IPS-18c (cell line): ENCODE measurements around the gene LRIT2.

Experiments
- H3K4me3 ChIP-seq: 2 replicates; pipeline ENCODE4 v1.7.0; 2013; ENCODE audit warnings: low read depth, mild to moderate bottlenecking, low read length, moderate library complexity; ENCODE audit not compliant: insufficient read depth
- H3K9me3 ChIP-seq: one replicate; pipeline ENCODE4 v1.6.1; 2013; ENCODE audit warnings: mild to moderate bottlenecking, low read length, moderate library complexity; ENCODE audit not compliant: control insufficient read depth, insufficient read depth

LRIT2 gene

DNA sequence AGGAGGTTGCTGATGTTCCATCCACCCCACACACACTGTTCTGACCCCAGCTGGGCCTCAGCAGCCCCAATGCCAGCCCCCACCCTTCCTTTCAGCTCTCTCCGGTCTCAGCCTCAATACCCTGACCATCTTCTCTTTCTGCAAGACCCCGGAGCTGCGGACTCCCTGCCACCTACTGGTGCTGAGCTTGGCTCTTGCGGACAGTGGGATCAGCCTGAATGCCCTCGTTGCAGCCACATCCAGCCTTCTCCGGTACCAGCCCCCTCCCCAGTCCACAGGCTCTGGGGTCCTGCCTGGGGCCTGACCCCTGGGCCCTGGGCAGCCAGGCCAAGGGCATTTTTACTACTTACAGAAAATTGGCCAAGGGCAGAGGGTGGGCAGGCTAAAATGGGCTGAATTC is 22.2 kb upstream of the LRIT2 start:
- no peak overlapping the region for H3K4me3 ChIP-seq
- no peaks in the 10 kb centered on the region for H3K9me3 ChIP-seq

DNA sequence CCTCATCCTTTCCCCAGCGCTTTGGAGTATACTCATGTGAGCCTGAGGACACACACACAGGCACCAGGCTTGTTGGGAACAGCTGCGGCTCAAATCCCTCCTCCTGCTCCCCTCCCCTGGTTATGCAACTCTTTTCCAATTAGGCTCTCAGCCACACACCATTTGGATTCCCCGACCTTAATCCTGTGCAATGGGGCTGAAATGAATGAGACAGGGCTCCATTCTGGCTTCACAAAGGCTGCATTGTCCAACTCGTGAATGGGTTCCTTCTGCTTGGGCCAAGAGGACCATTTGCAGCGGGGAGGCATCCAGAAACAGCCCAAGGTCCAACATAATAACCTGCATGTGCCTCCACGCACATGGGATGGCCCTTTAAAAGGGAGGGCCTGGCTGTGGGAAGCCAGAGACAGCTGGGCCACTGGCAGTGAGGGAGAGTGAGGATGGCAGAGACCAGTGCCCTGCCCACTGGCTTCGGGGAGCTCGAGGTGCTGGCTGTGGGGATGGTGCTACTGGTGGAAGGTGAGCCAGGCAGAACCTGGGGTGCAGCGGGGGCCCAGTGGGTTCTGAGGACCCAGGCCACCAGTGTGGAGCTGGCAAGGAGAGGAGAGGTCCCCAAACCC is 19.4 kb upstream of the LRIT2 start, which contains the start of gene RGR:
Gene RGR (plus strand): TSS at position 403 of the 620 bp plus-strand sequence. CDS start 38 bp downstream, at position 441.
- H3K4me3 ChIP-seq: no peak within 1 kb of the TSS
- H3K9me3 ChIP-seq: no peaks in the 10 kb centered on the region

DNA sequence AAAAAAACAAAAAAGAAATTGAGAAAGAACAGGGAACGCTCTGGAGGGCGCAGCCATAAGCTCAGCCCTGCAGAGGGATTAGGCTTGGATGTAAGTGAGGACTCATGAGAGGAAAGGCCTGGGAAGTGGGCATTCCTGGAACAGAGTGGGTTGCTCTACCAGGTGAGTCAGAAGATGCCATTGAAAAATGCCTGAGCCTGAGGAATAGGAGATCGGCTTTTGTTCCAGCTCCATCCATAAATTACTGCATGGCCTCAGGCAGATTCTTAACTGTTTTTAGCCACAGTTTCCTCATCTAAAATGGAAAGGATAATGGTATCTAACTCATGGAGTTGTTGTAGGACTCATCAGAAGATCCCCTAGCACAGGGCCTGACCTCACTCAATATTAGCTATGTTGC is 18.4 kb upstream of the LRIT2 start:
- no peak overlapping the region for H3K4me3 ChIP-seq
- no peaks in the 10 kb centered on the region for H3K9me3 ChIP-seq

DNA sequence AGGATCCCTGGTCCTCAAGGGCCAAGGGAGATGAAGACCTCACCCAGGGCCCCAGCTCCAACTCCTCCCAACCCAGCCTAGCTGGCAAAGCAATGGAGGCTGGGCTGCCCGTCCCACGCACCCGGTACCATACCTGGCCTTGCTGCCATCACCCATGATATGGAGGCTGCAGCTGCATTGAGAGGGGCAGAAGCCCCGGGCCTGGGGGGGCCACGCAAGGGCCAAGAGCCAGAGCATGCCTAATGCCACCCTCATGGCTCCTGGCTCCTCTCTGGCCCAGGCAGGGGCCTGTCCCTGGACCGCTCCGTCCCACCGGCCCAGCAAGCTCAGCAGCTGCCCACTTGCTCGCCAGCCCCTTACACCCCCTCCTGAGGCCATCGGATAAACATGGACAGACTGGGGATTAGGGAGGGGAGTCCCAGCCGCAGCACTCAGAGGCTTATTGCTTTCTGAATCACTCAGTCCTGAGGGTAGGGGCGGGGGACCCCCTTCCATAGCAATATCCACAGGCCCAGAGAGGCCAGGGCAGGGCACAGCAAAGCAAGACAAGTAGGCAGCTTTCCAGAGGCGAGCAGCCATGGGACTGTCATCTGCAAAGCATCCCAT is 15.9 kb upstream of the LRIT2 start, which contains the start of gene LRIT1:
Gene LRIT1 (minus strand): TSS at position 362 of the 606 bp plus-strand sequence. CDS start 107 bp downstream, at position 255.
- H3K9me3 ChIP-seq: peaks cover 2% of the 10 kb centered on the region
- no peak within 1 kb of the TSS for H3K4me3 ChIP-seq

DNA sequence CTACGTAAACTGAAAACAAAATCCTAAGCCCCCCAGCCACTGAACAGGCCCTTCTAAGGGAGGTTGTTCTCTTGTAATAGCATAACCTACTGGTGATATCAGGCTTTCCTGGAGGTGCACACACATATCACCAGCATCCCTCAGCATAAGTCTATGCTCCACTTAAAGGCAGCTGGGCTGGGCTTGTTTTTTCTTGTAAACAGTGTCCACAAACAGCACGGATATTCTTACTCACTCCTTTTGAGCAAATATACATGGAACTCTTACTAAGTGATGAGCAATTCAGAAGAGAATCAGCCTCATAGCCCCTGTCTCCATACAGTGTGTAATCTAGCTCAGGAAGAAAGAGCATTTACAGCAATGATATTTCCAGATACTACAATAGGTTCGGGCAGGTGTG is 13.6 kb upstream of the LRIT2 start:
- H3K4me3 ChIP-seq: no peak overlapping the region
- peaks cover 2% of the 10 kb centered on the region for H3K9me3 ChIP-seq

DNA sequence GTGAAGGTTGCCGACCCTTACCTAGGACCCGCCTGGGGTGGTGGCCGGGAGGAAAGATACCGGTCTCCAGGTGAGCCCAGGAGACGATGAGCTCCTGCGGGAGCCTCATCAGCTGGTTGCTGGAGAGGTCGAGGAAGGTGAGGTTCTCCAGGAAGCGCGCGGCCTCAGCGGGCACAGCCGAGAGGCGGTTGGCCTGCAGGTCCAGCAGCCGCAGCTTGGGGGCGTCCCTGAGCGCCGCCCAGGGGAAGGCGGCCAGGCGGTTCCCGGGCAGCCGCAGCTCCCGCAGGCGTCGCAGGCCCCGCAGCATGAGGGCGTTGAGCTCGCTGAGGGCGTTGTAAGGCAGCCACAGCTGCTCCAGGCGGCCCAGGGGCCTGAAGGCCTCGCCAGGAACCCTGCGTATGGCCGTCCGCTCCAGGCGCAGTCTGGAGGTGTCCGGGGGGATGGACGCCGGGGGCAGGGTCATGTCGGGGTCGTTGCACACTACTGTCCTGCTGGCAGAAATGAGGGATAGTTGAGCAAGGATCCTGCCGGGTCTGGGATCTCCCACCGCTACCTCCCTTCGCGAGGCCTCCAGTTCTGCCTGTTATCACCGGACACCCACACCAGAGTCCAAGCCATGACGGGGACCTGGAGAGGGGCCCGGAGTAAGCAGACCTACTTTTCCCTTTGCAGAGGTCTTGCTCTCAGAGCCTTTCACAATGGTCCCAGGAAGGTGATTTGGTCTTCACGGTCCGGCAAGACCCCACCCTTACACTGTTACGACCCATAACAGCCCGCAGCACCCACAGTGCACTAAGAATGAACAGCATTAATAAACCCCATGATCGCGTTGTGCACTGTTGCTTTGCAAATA is 12.1 kb upstream of the LRIT2 start:
- Histone ChIP-seq H3K4me3 (no peak overlapping the region), H3K9me3 (peaks cover 2% of the 10 kb centered on the region)

DNA sequence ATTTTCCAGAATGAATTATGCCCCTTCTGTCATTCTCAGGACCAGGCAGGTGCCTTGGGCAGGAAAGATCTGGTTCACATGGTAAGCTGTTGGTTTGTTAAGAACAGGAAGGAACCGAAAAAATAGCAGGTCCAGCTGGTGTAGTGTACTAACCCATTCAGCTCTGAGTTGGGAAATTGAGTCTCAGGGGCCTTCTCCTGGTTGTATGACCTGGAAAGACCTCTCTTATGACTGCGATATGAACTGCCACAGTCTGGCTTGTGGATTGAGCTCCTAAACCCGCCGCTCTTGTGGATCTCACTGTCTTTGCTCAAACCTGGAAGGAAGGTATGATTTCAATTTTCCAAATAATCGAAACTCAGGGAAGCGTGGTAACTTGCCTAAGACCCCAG is 11.5 kb upstream of the LRIT2 start:
- Histone ChIP-seq H3K9me3 (peaks cover 2% of the 10 kb centered on the region), H3K4me3 (no peak overlapping the region)

GRCh38 chr10:84235096-84235495 is 9.8 kb upstream of the LRIT2 start:
- H3K9me3 ChIP-seq: peaks cover 2% of the 10 kb centered on the region
- no peak overlapping the region for H3K4me3 ChIP-seq

DNA sequence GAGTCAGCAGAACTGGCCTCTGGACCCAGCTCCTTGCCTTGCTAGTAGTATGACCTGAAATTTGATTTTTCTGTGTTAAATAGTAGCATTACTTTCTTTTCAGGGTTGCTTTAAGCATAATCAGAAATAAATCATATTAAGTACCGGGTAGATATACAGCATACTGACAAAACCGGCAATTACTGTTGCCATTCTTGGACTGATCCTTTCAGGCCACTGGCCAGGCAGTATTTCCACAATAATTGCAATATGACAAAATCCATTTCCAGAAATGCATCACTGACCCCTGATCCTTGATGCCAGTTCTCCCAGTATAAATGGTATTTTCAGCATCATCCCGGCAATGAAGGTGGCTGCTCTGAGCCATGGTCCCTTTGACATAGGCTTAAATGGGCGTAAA is 9.1 kb upstream of the LRIT2 start:
- H3K9me3 ChIP-seq: peaks cover 2% of the 10 kb centered on the region
- H3K4me3 ChIP-seq: no peak overlapping the region

DNA sequence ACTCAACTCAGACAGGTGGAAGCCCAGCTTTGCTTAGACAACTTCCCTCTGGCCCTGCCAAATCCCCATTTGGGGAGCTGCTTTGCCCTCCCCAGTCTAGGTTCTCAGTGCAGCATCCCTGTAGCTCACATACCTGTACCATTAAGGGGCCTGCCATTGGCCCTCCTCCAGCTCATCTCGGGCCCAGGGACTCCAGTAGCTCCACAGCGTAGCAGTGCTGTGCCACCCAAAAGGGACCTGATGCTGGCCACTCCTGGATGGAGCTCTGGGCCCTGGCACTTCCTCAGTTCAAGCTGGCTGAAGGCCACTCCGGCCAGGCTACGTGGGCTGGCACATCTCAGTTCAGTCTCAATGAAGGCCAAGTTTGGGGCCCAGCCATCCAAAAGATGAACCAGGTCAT is 8.6 kb upstream of the LRIT2 start:
- Histone ChIP-seq H3K4me3 (no peak overlapping the region), H3K9me3 (peaks cover 2% of the 10 kb centered on the region)

DNA sequence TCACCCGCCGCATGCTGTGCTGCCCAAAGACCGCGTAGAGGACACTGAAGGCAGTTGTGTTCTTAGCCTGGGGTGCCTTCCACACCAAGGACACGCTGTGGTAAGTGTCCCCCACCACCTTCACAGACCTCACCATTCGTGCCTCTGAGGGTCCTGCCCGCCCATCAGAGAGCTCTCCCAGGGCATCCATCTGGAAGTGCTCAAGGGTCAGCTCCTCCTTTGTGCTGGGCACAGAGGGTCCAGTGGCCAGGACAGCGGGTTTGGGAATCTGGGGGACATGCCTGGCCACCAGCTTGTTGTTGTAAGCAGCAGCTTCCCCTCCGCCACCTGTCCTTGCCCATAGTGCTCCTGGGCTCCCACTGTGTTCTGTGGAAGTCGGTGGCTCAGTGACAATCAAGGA is 7.0 kb upstream of the LRIT2 start:
- H3K4me3 ChIP-seq: no peak overlapping the region

GRCh38 chr10:84230359-84230758 is 5.0 kb upstream of the LRIT2 start:
- Histone ChIP-seq H3K9me3 (no peaks in the 10 kb centered on the region), H3K4me3 (no peak overlapping the region)

More for the DNA sequence above, 7.0 kb upstream of the LRIT2 start:
- no peaks in the 10 kb centered on the region for H3K9me3 ChIP-seq

DNA sequence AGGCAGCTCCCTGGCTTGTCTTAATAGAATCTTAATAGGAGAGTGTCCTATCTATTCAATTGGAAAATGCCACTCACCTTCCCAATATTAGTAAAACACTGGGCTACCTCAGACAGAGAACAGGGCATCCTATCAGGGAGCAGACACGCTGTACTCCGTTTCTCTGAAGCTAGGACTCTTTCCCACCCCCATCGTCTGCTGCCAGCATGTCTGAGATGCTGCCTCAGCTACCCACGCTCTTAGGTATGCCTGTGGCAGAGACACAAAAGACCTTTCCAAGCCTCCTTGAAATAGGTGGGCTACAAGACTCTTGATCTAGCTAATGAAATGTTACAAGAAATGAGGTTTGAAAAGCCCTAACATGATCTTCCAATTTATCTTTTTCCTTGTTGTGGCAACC is 2.5 kb upstream of the LRIT2 start:
- Histone ChIP-seq H3K9me3 (no peaks in the 10 kb centered on the region), H3K4me3 (no peak overlapping the region)

- Histone ChIP-seq H3K9me3 (no peaks in the 10 kb centered on the region), H3K4me3 (no peak overlapping the region)
These were observed 1.3 kb upstream of the LRIT2 start for GRCh38 chr10:84226616-84227015.

GRCh38 chr10:84224411-84225028 is 824 bp downstream of the LRIT2 start:
- no peaks in the 10 kb centered on the region for H3K9me3 ChIP-seq
- H3K4me3 ChIP-seq: no peak overlapping the region

DNA sequence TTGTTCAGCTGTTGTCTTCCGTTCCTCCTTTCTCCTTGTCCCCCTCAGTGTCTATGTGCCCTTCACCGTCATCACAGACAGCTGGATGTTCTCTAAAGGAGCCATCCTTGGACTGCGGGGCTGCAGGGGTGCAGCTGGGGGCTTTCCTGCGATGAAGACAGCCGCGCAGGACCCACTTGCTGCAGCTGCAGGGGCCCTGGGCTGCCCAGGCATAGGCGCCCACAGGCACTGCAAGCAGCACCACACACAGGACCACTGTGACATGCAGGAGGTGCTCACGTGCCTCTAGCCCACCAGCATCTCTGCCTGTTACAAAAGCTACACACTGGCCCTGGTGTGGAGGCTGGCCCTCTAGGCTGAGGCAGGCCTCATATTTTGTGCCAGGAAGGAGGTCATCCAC is 3.4 kb downstream of the LRIT2 start:
- Histone ChIP-seq H3K9me3 (no peaks in the 10 kb centered on the region), H3K4me3 (no peak overlapping the region)

- no peaks in the 10 kb centered on the region for H3K9me3 ChIP-seq
- H3K4me3 ChIP-seq: no peak overlapping the region
These were observed 7.6 kb downstream of the LRIT2 start for GRCh38 chr10:84217746-84218145.

- H3K9me3 ChIP-seq: no peaks in the 10 kb centered on the region
- H3K4me3 ChIP-seq: no peak overlapping the region
These were observed 8.5 kb downstream of the LRIT2 start for GRCh38 chr10:84216834-84217233.
